Liver (tissue), 9 donors: ENCODE measurements around the gene TTC28. TPM values are rescaled to one million over a fixed set of nuclear protein-coding genes. Genes with fewer than 3 reads are reported as not detected.

ENCODE experiments used
- DNase-seq: peaks from one replicate; pipeline ENCODE4 v3.0.0-alpha.2; 2017; ENCODE audit warnings: low spot score
- H3K27ac ChIP-seq, 2 donors: one replicate each; pipeline ENCODE4 v1.7.0; 2013; ENCODE audit warnings: inconsistent platforms in 2 of 2, low read length in 2 of 2, control low read depth in 1 of 2, low read depth in 1 of 2, mild to moderate bottlenecking in 1 of 2
- H3K27me3 ChIP-seq, 4 donors: one replicate each; pipeline versions ENCODE4 v1.6.1 to v1.7.0; 2013; ENCODE audit warnings: low read length in 3 of 4, inconsistent platforms in 1 of 4, mild to moderate bottlenecking in 1 of 4, moderate library complexity in 1 of 4; ENCODE audit not compliant: control insufficient read depth in 4 of 4, insufficient read depth in 4 of 4
- H3K36me3 ChIP-seq, 4 donors: one replicate each; pipeline versions ENCODE4 v1.6.1 to v1.7.0; 2013; ENCODE audit warnings: low read length in 3 of 4, mild to moderate bottlenecking in 3 of 4, low read depth in 1 of 4, moderate library complexity in 1 of 4; ENCODE audit not compliant: control insufficient read depth in 4 of 4, insufficient read depth in 3 of 4
- H3K4me1 ChIP-seq, 4 donors: one replicate each; pipeline versions ENCODE4 v1.6.1 to v1.7.0; 2013; ENCODE audit warnings: low read length in 3 of 4, mild to moderate bottlenecking in 3 of 4, moderate library complexity in 1 of 4; ENCODE audit not compliant: control insufficient read depth in 4 of 4, insufficient read depth in 4 of 4
- H3K4me3 ChIP-seq, 3 donors: one replicate each; pipeline versions ENCODE4 v1.6.1 to v1.7.0; 2013; ENCODE audit warnings: low read length in 3 of 3, control low read depth in 1 of 3, low read depth in 1 of 3, mild to moderate bottlenecking in 1 of 3
- H3K9ac ChIP-seq, 2 donors: one replicate each; pipeline ENCODE4 v1.7.0; 2013; ENCODE audit warnings: low read length in 2 of 2, mild to moderate bottlenecking in 2 of 2, moderate library complexity in 2 of 2, control low read depth in 1 of 2, low read depth in 1 of 2
- H3K9me3 ChIP-seq, 4 donors: one replicate each; pipeline versions ENCODE4 v1.6.1 to v1.7.0; 2013; ENCODE audit warnings: low read length in 3 of 4; ENCODE audit not compliant: control insufficient read depth in 4 of 4
- ATF3 ChIP-seq: IDR thresholded peaks from 2 replicates; pipeline ENCODE4 v1.6.1; 2016; ENCODE audit warnings: antibody characterized with exemption
- EGR1 ChIP-seq, 2 donors: IDR thresholded peaks; 2 replicates each; pipeline ENCODE4 v1.6.1; 2016 to 2018; ENCODE audit warnings: antibody characterized with exemption in 2 of 2, low read depth in 2 of 2
- FOXA1 ChIP-seq: IDR thresholded peaks from 2 replicates; pipeline ENCODE4 v1.6.1; 2016; ENCODE audit warnings: antibody characterized with exemption
- FOXA2 ChIP-seq: IDR thresholded peaks from 2 replicates; pipeline ENCODE4 v1.6.1; 2016; ENCODE audit warnings: antibody characterized with exemption
- GABPA ChIP-seq, 2 donors: IDR thresholded peaks in 1 of 2; conservative IDR thresholded peaks in 1 of 2; 2 replicates each; pipeline ENCODE4 v1.6.1; 2016; ENCODE audit warnings: antibody characterized with exemption in 2 of 2, mild to moderate bottlenecking in 1 of 2, moderate library complexity in 1 of 2
- HNF4A ChIP-seq, 2 donors: conservative IDR thresholded peaks; 2 replicates each; pipeline ENCODE4 v1.6.1; 2016; ENCODE audit warnings: antibody characterized with exemption in 2 of 2, mild to moderate bottlenecking in 2 of 2
- HNF4G ChIP-seq: IDR thresholded peaks from 2 replicates; pipeline ENCODE4 v1.6.1; 2016; ENCODE audit warnings: antibody characterized with exemption
- JUND ChIP-seq, 2 donors: IDR thresholded peaks; 2 replicates each; pipeline ENCODE4 v1.6.1; 2016; ENCODE audit warnings: antibody characterized with exemption in 2 of 2
- MAX ChIP-seq: IDR thresholded peaks from 2 replicates; pipeline ENCODE4 v1.6.1; 2016; ENCODE audit warnings: antibody characterized with exemption
- NR2F2 ChIP-seq: IDR thresholded peaks from 2 replicates; pipeline ENCODE4 v1.6.1; 2016; ENCODE audit warnings: antibody characterized with exemption
- RAD21 ChIP-seq, 2 donors: IDR thresholded peaks; 2 replicates each; pipeline ENCODE4 v1.6.1; 2016; ENCODE audit warnings: antibody characterized with exemption in 2 of 2, mild to moderate bottlenecking in 2 of 2
- REST ChIP-seq: IDR thresholded peaks from 2 replicates; pipeline ENCODE4 v1.6.1; 2016; ENCODE audit warnings: antibody characterized with exemption, mild to moderate bottlenecking
- RXRA ChIP-seq, 2 donors: IDR thresholded peaks; 2 replicates each; pipeline ENCODE4 v1.6.1; 2017 to 2018; ENCODE audit warnings: antibody characterized with exemption in 2 of 2, mild to moderate bottlenecking in 1 of 2
- SP1 ChIP-seq: IDR thresholded peaks from 2 replicates; pipeline ENCODE4 v1.6.1; 2018; ENCODE audit warnings: antibody characterized with exemption, mild to moderate bottlenecking
- TAF1 ChIP-seq: conservative IDR thresholded peaks from 2 replicates; pipeline ENCODE4 v1.6.1; 2016; ENCODE audit warnings: antibody characterized with exemption, mild to moderate bottlenecking
- YY1 ChIP-seq: IDR thresholded peaks from 2 replicates; pipeline ENCODE4 v1.6.1; 2016; ENCODE audit warnings: antibody characterized with exemption, mild to moderate bottlenecking
- ZBTB33 ChIP-seq: IDR thresholded peaks from 2 replicates; pipeline ENCODE4 v1.6.1; 2016; ENCODE audit warnings: antibody characterized with exemption
- WGBS: extraction: QIAGEN DNeasy Blood & Tissue Kit; methylation state at CpG from one replicate; pipeline ENCODE4 v1.1.7; 2013; 5-methylcytosine and 5-hydroxymethylcytosine counted together
- polyA plus RNA-seq, 2 donors: library from polyadenylated mRNA; stranded (reverse) in 1 of 2; unstranded in 1 of 2; fragments of 200-250 nt in 1 of 2; fragments of >200 nt in 1 of 2; fragmentation: Nextera tagmentation in 1 of 2; extraction: Ambion mirVana in 1 of 2; gene quantifications; one replicate each; pipeline versions ENCODE4 v1.2.1 to v1.2.3, GENCODE V29; 2013 to 2015
- total RNA-seq, 2 donors: library from RNA; depleted of rRNA; stranded (reverse); fragments of >200 nt; gene quantifications; one replicate each; pipeline ENCODE4 v1.2.3, GENCODE V29; 2014
- donor health status: healthy.
- donor health status: healthy.
- donor health status: healthy.
- donor health status: healthy.
- donor health status: healthy.

The TTC28 gene
- total and polyA plus RNA-seq, 4 donors: 4.2 to 19.4 (median 5.9) TPM

GRCh38 chr22:28358312-28358711, 321.3 kb downstream of the TTC28 start:
- no peaks in the 10 kb centered on the region for H3K9me3 ChIP-seq
- no peaks in the 10 kb centered on the region for H3K27me3 ChIP-seq
- TF ChIP-seq FOXA2: no peak
- no peak for TF ChIP-seq NR2F2
- TF ChIP-seq YY1: no peak
- TF ChIP-seq RXRA (IDR thresholded peaks at IDR 0.05): no peak
- TF ChIP-seq REST: no peak
- no peak for TF ChIP-seq GABPA (IDR thresholded peaks at IDR 0.05 in 1 of 2, conservative IDR thresholded peaks at IDR 0.05 in 1 of 2)
- DNase-seq: no peak
- 78% methylated on average over 2 of the region's 2 CpGs for WGBS
- no peaks in the 10 kb centered on the region for H3K4me1 ChIP-seq
- H3K4me3 ChIP-seq: no peak overlapping the region
- no peak overlapping the region for H3K27ac ChIP-seq
- no peak overlapping the region for H3K9ac ChIP-seq
- no peaks in the 10 kb centered on the region for H3K36me3 ChIP-seq

GRCh38 chr22:28357193-28357592, 322.4 kb downstream of the TTC28 start:
- DNase-seq: no peak
- no peaks in the 10 kb centered on the region for H3K9me3 ChIP-seq
- no peaks in the 10 kb centered on the region for H3K27me3 ChIP-seq
- no peaks in the 10 kb centered on the region for H3K36me3 ChIP-seq
- no peak overlapping the region for H3K9ac ChIP-seq
- H3K4me3 ChIP-seq: no peak overlapping the region
- no peak overlapping the region for H3K27ac ChIP-seq
- TF ChIP-seq RXRA (IDR thresholded peaks at IDR 0.05) (no peak), RAD21 (IDR thresholded peaks at IDR 0.05) (no peak), TAF1 (no peak), ATF3 (no peak), MAX (no peak), EGR1 (IDR thresholded peaks at IDR 0.05; ENCODE audit: low read depth in 2 of 2) (no peak), JUND (IDR thresholded peaks at IDR 0.05) (no peak), HNF4G (no peak), SP1 (no peak), GABPA (IDR thresholded peaks at IDR 0.05 in 1 of 2, conservative IDR thresholded peaks at IDR 0.05 in 1 of 2) (no peak)
- no peaks in the 10 kb centered on the region for H3K4me1 ChIP-seq
- WGBS: 95% methylated on average over 1 of the region's 1 CpG

GRCh38 chr22:28351476-28351875, 328.2 kb downstream of the TTC28 start:
- no peak for TF ChIP-seq JUND (IDR thresholded peaks at IDR 0.05)
- no peak for TF ChIP-seq ATF3
- TF ChIP-seq HNF4A (conservative IDR thresholded peaks at IDR 0.05): no peak
- no peak for TF ChIP-seq RXRA (IDR thresholded peaks at IDR 0.05)
- no peak for TF ChIP-seq HNF4G
- no peak for TF ChIP-seq FOXA1
- TF ChIP-seq GABPA (IDR thresholded peaks at IDR 0.05 in 1 of 2, conservative IDR thresholded peaks at IDR 0.05 in 1 of 2): no peak
- no peak for TF ChIP-seq ZBTB33
- no peak for TF ChIP-seq RAD21 (IDR thresholded peaks at IDR 0.05)
- 69% methylated on average over 2 of the region's 2 CpGs for WGBS
- H3K9ac ChIP-seq: no peak overlapping the region
- H3K9me3 ChIP-seq: no peaks in the 10 kb centered on the region
- no peaks in the 10 kb centered on the region for H3K27me3 ChIP-seq
- H3K4me3 ChIP-seq: no peak overlapping the region
- DNase-seq: no peak
- no peaks in the 10 kb centered on the region for H3K4me1 ChIP-seq
- H3K27ac ChIP-seq: no peak overlapping the region
- no peaks in the 10 kb centered on the region for H3K36me3 ChIP-seq
